H1 (cell line): ENCODE measurements around the gene RELL1. TPM values are rescaled to one million over a fixed set of nuclear protein-coding genes. Genes with fewer than 3 reads are reported as not detected.

Experiments
- CTCF ChIA-PET: fragments of 300-600 bp; sonication (Branson Sonifier 250); formaldehyde crosslinking; loops from one replicate; lab custom pipeline; 2021; ENCODE audit not compliant: partially characterized antibody; lab: Charles Lee
- POLR2A ChIA-PET: fragments of 300-600 bp; sonication (Branson Sonifier 250); formaldehyde crosslinking; loops from one replicate; lab custom pipeline; 2021; ENCODE audit warnings: inconsistent platforms; ENCODE audit not compliant: partially characterized antibody; lab: Charles Lee
- DNase-seq, 2 experiments: peaks; one replicate each; pipeline versions ENCODE4 v3.0.0 to v3.0.0-alpha.2; 2010 to 2022; ENCODE audit warnings: low spot score in 2 of 2, low read depth in 1 of 2, mixed read lengths in 1 of 2
- FAIRE-seq: peaks from 2 replicates; lab custom pipeline; 2011; peaks lifted over from hg19 to GRCh38; lab: Jason Lieb, UNC
- H2AFZ ChIP-seq: 2 replicates; pipeline ENCODE4 v1.8.1; 2012; ENCODE audit warnings: low read length, inconsistent platforms
- H2AK5ac ChIP-seq: 2 replicates; pipeline ENCODE4 v1.6.1; 2013; ENCODE audit warnings: low read depth, low read length
- H2BK120ac ChIP-seq: replicated peaks from 2 replicates; pipeline ENCODE3; 2013; ENCODE audit warnings: low read depth, low read length, inconsistent platforms
- H2BK12ac ChIP-seq: 2 replicates; pipeline ENCODE4 v1.6.1; 2013; ENCODE audit warnings: low read depth, low read length
- H2BK15ac ChIP-seq: 2 replicates; pipeline ENCODE4 v1.6.1; 2013; ENCODE audit warnings: low read length
- H2BK20ac ChIP-seq: 2 replicates; pipeline ENCODE4 v1.6.1; 2013; ENCODE audit warnings: low read length
- H2BK5ac ChIP-seq: 2 replicates; pipeline ENCODE4 v1.6.1; 2013; ENCODE audit warnings: low read depth, low read length
- H3K14ac ChIP-seq: 2 replicates; pipeline ENCODE4 v1.6.1; 2013; ENCODE audit warnings: inconsistent platforms; ENCODE audit not compliant: insufficient read length
- H3K18ac ChIP-seq: 2 replicates; pipeline ENCODE4 v1.6.1; 2013; ENCODE audit warnings: low read length; ENCODE audit errors: extremely low read depth
- H3K23ac ChIP-seq: 2 replicates; pipeline ENCODE4 v1.6.1; 2013; ENCODE audit warnings: inconsistent platforms; ENCODE audit not compliant: insufficient read length
- H3K23me2 ChIP-seq: 2 replicates; pipeline ENCODE4 v1.6.1; 2013; ENCODE audit warnings: low read depth, low read length
- H3K27ac ChIP-seq: 2 replicates; pipeline ENCODE4 v1.6.1; 2011; ENCODE audit warnings: low read depth, low read length, inconsistent platforms
- H3K27me3 ChIP-seq, 4 experiments: replicated peaks in 1 of 4; 1 replicate in 1 of 4; 2 replicates in 3 of 4; pipeline versions ENCODE4 v1.6.1 to v1.8.1; 2011 to 2013; ENCODE audit warnings: low read length in 3 of 4, mild to moderate bottlenecking in 3 of 4, inconsistent platforms in 2 of 4, mixed read lengths in 2 of 4, moderate library complexity in 1 of 4; ENCODE audit not compliant: control insufficient read depth in 3 of 4, insufficient read depth in 3 of 4; ENCODE audit errors: extremely low read depth in 1 of 4
- H3K36me3 ChIP-seq, 4 experiments: 2 replicates each; pipeline versions ENCODE4 v1.6.1 to v1.8.1; 2011 to 2013; ENCODE audit warnings: mild to moderate bottlenecking in 4 of 4, low read length in 3 of 4, moderate library complexity in 2 of 4, control low read depth in 1 of 4, inconsistent platforms in 1 of 4; ENCODE audit not compliant: insufficient read depth in 4 of 4, control insufficient read depth in 2 of 4
- H3K4ac ChIP-seq: replicated peaks from 2 replicates; pipeline ENCODE3; 2013; ENCODE audit warnings: low read length, low read depth, mixed read lengths, inconsistent platforms; ENCODE audit not compliant: insufficient read length
- H3K4me1 ChIP-seq, 4 experiments: replicated peaks in 1 of 4; 1 replicate in 1 of 4; 2 replicates in 3 of 4; pipeline versions ENCODE4 v1.6.1 to v1.8.1; 2011 to 2013; ENCODE audit warnings: low read length in 3 of 4, inconsistent platforms in 2 of 4, mixed read lengths in 1 of 4; ENCODE audit not compliant: insufficient read depth in 4 of 4, control insufficient read depth in 3 of 4
- H3K4me2 ChIP-seq, 2 experiments: 2 replicates each; pipeline versions ENCODE4 v1.6.1 to v1.8.1; 2011 to 2013; ENCODE audit warnings: low read depth in 2 of 2, low read length in 2 of 2, control low read depth in 1 of 2, inconsistent platforms in 1 of 2, mild to moderate bottlenecking in 1 of 2; ENCODE audit not compliant: insufficient read depth in 1 of 2
- H3K4me3 ChIP-seq, 4 experiments: fragments of 200-600, 300-600 bp in 1 of 4; sonication (generic), shearing (Covaris generic), sonication (Bioruptor Twin) in 1 of 4; 2 replicates each; pipeline versions ENCODE4 v1.5.1 to v1.8.1; 2011 to 2016; ENCODE audit warnings: low read length in 4 of 4, low read depth in 3 of 4, control low read depth in 2 of 4, inconsistent platforms in 2 of 4, mild to moderate bottlenecking in 2 of 4, mixed read lengths in 1 of 4, moderate library complexity in 1 of 4; ENCODE audit not compliant: insufficient read depth in 2 of 4; ENCODE audit errors: extremely low read depth in 1 of 4
- H3K56ac ChIP-seq: replicated peaks from 2 replicates; pipeline ENCODE3; 2013; ENCODE audit warnings: low read depth, mild to moderate bottlenecking, mixed read lengths, low read length, inconsistent platforms; ENCODE audit not compliant: insufficient read length
- H3K79me1 ChIP-seq: 2 replicates; pipeline ENCODE4 v1.6.1; 2013; ENCODE audit warnings: low read depth, low read length, control low read depth
- H3K79me2 ChIP-seq, 2 experiments: 2 replicates each; pipeline versions ENCODE4 v1.6.1 to v1.8.1; 2012 to 2013; ENCODE audit warnings: low read length in 2 of 2, mild to moderate bottlenecking in 2 of 2, inconsistent platforms in 1 of 2; ENCODE audit not compliant: insufficient read depth in 2 of 2, control insufficient read depth in 1 of 2
- H3K9ac ChIP-seq, 4 experiments: replicated peaks in 1 of 4; 1 replicate in 1 of 4; 2 replicates in 3 of 4; pipeline versions ENCODE4 v1.6.1 to v1.8.1; 2011 to 2013; ENCODE audit warnings: low read depth in 3 of 4, low read length in 3 of 4, control low read depth in 2 of 4, mild to moderate bottlenecking in 2 of 4, moderate library complexity in 2 of 4, inconsistent platforms in 1 of 4; ENCODE audit errors: extremely low read depth in 1 of 4
- H3K9me3 ChIP-seq, 2 experiments: 2 replicates each; pipeline versions ENCODE4 v1.6.1 to v1.8.1; 2012 to 2013; ENCODE audit warnings: mild to moderate bottlenecking in 2 of 2, moderate library complexity in 2 of 2, control low read depth in 1 of 2, inconsistent platforms in 1 of 2, low read depth in 1 of 2, low read length in 1 of 2, mixed read lengths in 1 of 2; ENCODE audit not compliant: insufficient read depth in 2 of 2
- H4K20me1 ChIP-seq, 2 experiments: replicated peaks in 1 of 2; 2 replicates each; pipeline versions ENCODE3 to v1.8.1; 2011 to 2013; ENCODE audit warnings: inconsistent platforms in 2 of 2, low read length in 2 of 2, mild to moderate bottlenecking in 1 of 2; ENCODE audit not compliant: insufficient read depth in 2 of 2, control insufficient read depth in 1 of 2
- H4K5ac ChIP-seq: 2 replicates; pipeline ENCODE4 v1.6.1; 2013; ENCODE audit warnings: low read length, low read depth, mixed read lengths, inconsistent platforms; ENCODE audit not compliant: insufficient read length
- H4K8ac ChIP-seq: 2 replicates; pipeline ENCODE4 v1.8.0; 2013; ENCODE audit warnings: mild to moderate bottlenecking, moderate library complexity, low read length, inconsistent platforms; ENCODE audit not compliant: insufficient read depth; ENCODE audit errors: extremely low read depth
- H4K91ac ChIP-seq: replicated peaks from 2 replicates; pipeline ENCODE3; 2013; ENCODE audit warnings: low read length, mixed read lengths, inconsistent platforms; ENCODE audit not compliant: insufficient read length
- BACH1 ChIP-seq: IDR thresholded peaks from 2 replicates; pipeline ENCODE4 v1.6.1; 2012; ENCODE audit warnings: low read length, improper control_type of control experiment
- BRCA1 ChIP-seq: IDR thresholded peaks from 2 replicates; pipeline ENCODE4 v1.6.1; 2012; ENCODE audit warnings: low read depth, low read length, improper control_type of control experiment
- GABPA ChIP-seq: IDR thresholded peaks from 2 replicates; pipeline ENCODE4 v1.6.1; 2011; ENCODE audit warnings: mild to moderate bottlenecking, low read length, moderate library complexity, borderline replicate concordance; ENCODE audit not compliant: insufficient read depth
- JUN ChIP-seq: IDR thresholded peaks from 2 replicates; pipeline ENCODE4 v1.6.1; 2011; ENCODE audit warnings: low read depth, mild to moderate bottlenecking, improper control_type of control experiment, low read length
- JUND ChIP-seq: IDR thresholded peaks from 2 replicates; pipeline ENCODE4 v1.6.1; 2011; ENCODE audit warnings: mild to moderate bottlenecking, improper control_type of control experiment, low read length
- MAFK ChIP-seq: IDR thresholded peaks from 2 replicates; pipeline ENCODE4 v1.6.1; 2012; ENCODE audit warnings: low read depth, mild to moderate bottlenecking, improper control_type of control experiment, low read length
- NRF1 ChIP-seq: IDR thresholded peaks from 2 replicates; pipeline ENCODE4 v1.6.1; 2011; ENCODE audit warnings: mild to moderate bottlenecking, low read depth, low read length, improper control_type of control experiment
- SIN3A ChIP-seq, 2 experiments: IDR thresholded peaks in 1 of 2; conservative IDR thresholded peaks in 1 of 2; 2 replicates each; pipeline ENCODE4 v1.6.1; 2011 to 2012; ENCODE audit warnings: low read length in 2 of 2, improper control_type of control experiment in 1 of 2, low read depth in 1 of 2, mild to moderate bottlenecking in 1 of 2
- SIX5 ChIP-seq: IDR thresholded peaks from 2 replicates; pipeline ENCODE4 v1.6.1; 2011; ENCODE audit warnings: mild to moderate bottlenecking, low read depth, low read length
- SP1 ChIP-seq: IDR thresholded peaks from 2 replicates; pipeline ENCODE4 v1.6.1; 2011; ENCODE audit warnings: low read depth, low read length
- SP4 ChIP-seq: IDR thresholded peaks from 2 replicates; pipeline ENCODE4 v1.6.1; 2012; ENCODE audit warnings: low read length, inconsistent platforms
- TAF1 ChIP-seq: IDR thresholded peaks from 2 replicates; pipeline ENCODE4 v1.6.1; 2011; ENCODE audit warnings: mild to moderate bottlenecking, low read depth, low read length
- TCF12 ChIP-seq: IDR thresholded peaks from 2 replicates; pipeline ENCODE4 v1.6.1; 2011; ENCODE audit warnings: low read depth, mild to moderate bottlenecking, low read length
- WGBS, 2 experiments: shearing (Covaris generic) in 1 of 2; methylation state at CpG; one replicate each; pipeline versions ENCODE4 v1.1.6 to v1.1.7; 2013 to 2015; ENCODE audit warnings: low lambda C conversion rate in 2 of 2, mixed read lengths in 2 of 2, inconsistent platforms in 1 of 2, low coverage in 1 of 2, missing lambda C conversion rate in 1 of 2; ENCODE audit not compliant: insufficient replicate concordance in 2 of 2, insufficient coverage in 1 of 2, insufficient read length in 1 of 2; ENCODE audit errors: extremely low coverage in 1 of 2, missing lambda C conversion rate in 1 of 2; 5-methylcytosine and 5-hydroxymethylcytosine counted together
- polyA plus RNA-seq, 7 experiments: library from polyadenylated mRNA; depleted of rRNA in 3 of 7; stranded (reverse) in 5 of 7; unstranded in 2 of 7; fragments of >200 nt in 5 of 7; fragments of 200-250 nt in 2 of 7; gene quantifications; 1 replicate in 5 of 7; 2 replicates in 1 of 7; 4 replicates in 1 of 7; pipeline versions ENCODE4 v1.2.1 to v1.2.3, GENCODE V29; 2011 to 2013; ENCODE audit warnings: missing spikeins in 2 of 7, mixed read lengths in 2 of 7
- total RNA-seq: library from RNA; stranded (reverse); fragmentation: NEBNext Ultra II Directional; extraction: Animal tissue kit (Norgen Biotek cat#: 25700); gene quantifications from 2 replicates; pipeline ENCODE4 v1.2.1, GENCODE V29; 2021
- TF ChIP-seq, protein P1 (sequence below): IDR thresholded peaks from 2 replicates; pipeline ENCODE4 v1.6.1; 2011; ENCODE audit warnings: low read depth, mild to moderate bottlenecking, low read length; ENCODE audit not compliant: insufficient read depth

The RELL1 gene
- total and polyA plus RNA-seq, 2 of the 8 experiments (the other 6 are each of a cell fraction or from before 2014, with no cell fraction given): 2.1 to 14.1 TPM

DNA sequence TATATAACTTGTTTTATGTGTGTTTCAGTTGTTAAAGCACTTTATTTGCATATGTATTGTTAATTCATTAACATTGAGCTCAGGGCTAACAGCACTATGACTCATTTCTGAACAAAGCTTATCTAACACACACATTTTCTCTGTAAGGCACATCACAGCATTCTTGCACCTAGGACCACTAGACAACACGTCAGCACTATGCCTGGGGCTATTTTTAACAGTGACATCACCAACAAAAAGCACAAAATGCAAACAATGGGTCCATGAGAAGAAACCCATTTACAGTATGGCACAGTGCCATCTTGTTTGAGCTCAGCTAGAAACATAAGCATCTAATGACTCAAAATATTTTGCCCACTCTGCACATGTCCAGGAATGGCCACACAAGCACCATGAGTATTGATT lies 124.4 kb downstream of the RELL1 start:
- Histone ChIP-seq H2AFZ (no peak overlapping the region), H3K4me1 (peaks cover 0 to 4% (median 0%) of the 10 kb centered on the region in 4 experiments; a peak in 1 of 7 replicates), H2BK15ac (no peak overlapping the region), H3K23me2 (no peaks in the 10 kb centered on the region), H3K9me3 (no peaks in the 10 kb centered on the region), H3K14ac (no peak overlapping the region), H3K9ac (no peak overlapping the region), H3K4ac (no peak overlapping the region), H4K20me1 (no peaks in the 10 kb centered on the region), H2BK20ac (no peak overlapping the region), H2BK12ac (no peak overlapping the region), H3K4me2 (no peak overlapping the region), H3K56ac (no peak overlapping the region), H3K36me3 (no peaks in the 10 kb centered on the region), H3K18ac (no peak overlapping the region), H2AK5ac (no peak overlapping the region), H4K8ac (no peak overlapping the region), H2BK5ac (no peak overlapping the region), H4K91ac (no peak overlapping the region), H3K4me3 (no peak overlapping the region), H3K23ac (no peak overlapping the region), H3K27ac (no peak overlapping the region), H3K27me3 (no peaks in the 10 kb centered on the region), H3K79me1 (no peaks in the 10 kb centered on the region), H4K5ac (no peak overlapping the region), H3K79me2 (no peaks in the 10 kb centered on the region), H2BK120ac (no peak overlapping the region)
- DNase-seq: no peak
- no peak for FAIRE-seq
- WGBS, 2 experiments: 65% methylated on average over 1 of the region's 1 CpG; no CpG with 5 or more reads in 1 of the 2 experiments
- no peak for TF ChIP-seq TAF1
- no peak for TF ChIP-seq BACH1
- TF ChIP-seq BRCA1: no peak
- no peak for TF ChIP-seq SP4
- no peak for TF ChIP-seq JUN
- TF ChIP-seq JUND: no peak
- no peak for TF ChIP-seq MAFK
- no peak for TF ChIP-seq NRF1
- TF ChIP-seq SIX5: no peak
- TF ChIP-seq SP1: no peak
- TF ChIP-seq TCF12: no peak
- no peak for TF ChIP-seq GABPA
- no peak for TF ChIP-seq SIN3A (conservative IDR thresholded peaks at IDR 0.05 in 1 of 2, IDR thresholded peaks at IDR 0.05 in 1 of 2; ENCODE audit: low read depth in 1 of 2, low read length in 2 of 2)
- TF ChIP-seq, protein P1, sequence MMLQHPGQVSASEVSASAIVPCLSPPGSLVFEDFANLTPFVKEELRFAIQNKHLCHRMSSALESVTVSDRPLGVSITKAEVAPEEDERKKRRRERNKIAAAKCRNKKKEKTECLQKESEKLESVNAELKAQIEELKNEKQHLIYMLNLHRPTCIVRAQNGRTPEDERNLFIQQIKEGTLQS: no peak
- POLR2A ChIA-PET: no interaction called here
- CTCF ChIA-PET: interaction anchor here (0.6 to 10.5 kb wide), 2 partner anchors 96 to 110 kb away, joined by 4 to 107 read pairs; a partner anchor contains a TSS
